Measurements from ENCODE around the gene BSN.

Gene BSN

DNA sequence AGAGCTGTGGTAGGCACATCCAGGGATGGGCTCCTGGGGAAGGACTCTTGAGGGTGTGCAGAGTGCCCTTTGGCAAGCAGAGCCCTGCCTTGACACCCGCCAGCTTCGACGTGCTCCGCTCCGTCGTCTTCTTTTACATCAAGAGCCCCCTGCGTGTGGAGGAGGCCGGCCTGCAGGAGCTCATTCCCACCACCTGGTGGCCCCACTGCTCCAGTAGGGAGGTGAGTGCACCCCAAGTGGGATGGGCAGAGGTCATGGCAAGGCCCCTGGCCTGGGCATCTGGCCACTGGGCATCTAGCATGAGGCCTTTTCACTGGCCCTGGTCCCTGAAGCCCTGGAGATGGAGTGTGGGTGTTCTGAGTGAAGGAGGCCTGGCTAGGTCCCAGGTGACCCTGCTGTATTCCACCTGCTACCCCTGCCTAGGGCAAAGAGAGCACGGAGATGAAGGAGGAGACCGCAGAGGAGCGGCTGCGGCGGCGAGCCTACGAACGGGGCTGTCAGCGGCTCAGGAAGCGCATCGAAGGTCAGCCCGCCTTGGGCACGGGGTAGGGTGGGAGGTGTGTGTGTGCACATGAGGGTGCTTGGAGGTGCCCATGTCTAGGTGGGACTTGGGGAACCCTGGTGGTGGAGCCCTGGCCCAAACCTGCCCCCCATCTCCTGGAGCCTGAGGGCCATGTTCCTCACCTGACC is 147.3 kb downstream of the BSN start:
- DNase-seq = no peak

GRCh38 chr3:49702672-49703071 is 148.4 kb downstream of the BSN start:
- no peak for DNase-seq

GRCh38 chr3:49703443-49703927 is 149.2 kb downstream of the BSN start:
- peak; percentile 87 for DNase-seq

DNA sequence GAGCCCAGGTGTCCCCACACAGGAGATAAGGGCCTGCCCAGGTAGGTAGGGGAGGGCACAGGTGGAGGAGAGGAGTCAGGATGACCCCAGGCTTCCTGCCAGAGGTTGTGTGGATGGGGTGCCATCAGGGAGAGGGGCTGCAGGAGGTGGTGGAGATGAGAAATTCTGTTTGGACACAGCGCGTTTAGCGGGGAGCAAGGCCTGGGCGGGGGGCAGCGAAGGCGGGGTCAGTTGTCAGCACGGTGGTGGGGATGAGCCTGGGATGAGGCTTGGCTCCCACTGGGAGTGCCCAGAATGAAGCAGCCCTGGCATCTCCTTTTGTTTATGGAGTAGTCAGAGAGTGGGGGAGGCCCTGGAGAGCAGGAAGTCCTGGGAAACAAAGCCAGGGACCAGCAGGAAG is 149.7 kb downstream of the BSN start:
- DNase-seq = no peak

DNA sequence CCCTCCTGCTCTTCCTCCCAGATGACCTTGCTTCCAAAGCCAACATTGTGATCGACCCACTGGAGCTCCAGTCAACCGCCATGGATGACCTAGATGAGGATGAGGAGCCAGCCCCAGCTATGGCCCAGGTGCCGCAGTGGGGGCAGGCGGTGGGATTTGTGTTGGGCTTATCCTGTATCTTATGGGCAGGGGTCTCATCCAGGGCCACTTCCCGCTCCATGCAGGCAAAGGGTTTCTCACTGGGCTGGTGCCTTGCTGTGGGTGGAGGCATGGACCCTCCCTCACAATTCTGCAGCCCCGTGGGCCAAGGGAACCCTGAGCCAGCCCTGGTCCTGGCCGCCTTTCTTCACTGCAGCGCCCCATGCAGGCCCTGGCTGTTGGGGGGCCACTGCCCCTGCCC is 150.4 kb downstream of the BSN start:
- DNase-seq = no peak

- no peak for DNase-seq
Observed at GRCh38 chr3:49705390-49705960, 151.2 kb downstream of the BSN start.

DNA sequence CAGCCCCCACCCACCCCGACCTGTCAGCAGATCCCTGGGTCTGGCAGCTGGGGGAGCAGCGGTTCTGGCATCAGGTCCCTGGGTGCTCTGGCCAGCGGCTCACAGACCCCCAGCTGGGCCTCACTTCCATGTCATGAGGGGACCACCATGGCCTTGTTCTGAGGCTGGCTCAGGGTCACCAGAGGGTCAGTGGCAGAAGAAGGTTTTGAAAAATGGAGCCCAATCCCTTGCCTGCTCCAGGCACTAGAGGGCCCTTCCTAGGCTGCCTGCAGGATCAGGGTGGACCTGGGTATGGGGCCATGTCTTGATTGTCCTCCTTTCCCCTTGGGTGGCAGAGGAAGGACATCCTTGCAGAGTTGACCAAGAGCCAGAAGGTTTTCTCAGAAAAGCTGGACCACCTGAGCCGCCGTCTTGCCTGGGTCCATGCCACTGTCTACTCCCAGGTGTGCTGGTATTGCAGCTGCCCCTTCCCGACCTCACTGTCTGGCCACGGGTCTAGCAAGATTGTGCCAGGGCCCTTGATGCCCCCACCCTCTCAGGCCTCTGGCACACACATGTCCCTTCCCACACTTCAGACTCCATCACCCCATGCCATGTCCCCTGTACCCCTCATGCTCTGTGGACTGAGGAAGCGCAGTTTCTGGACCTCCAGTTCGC is 152.3 kb downstream of the BSN start:
- no peak for DNase-seq

DNA sequence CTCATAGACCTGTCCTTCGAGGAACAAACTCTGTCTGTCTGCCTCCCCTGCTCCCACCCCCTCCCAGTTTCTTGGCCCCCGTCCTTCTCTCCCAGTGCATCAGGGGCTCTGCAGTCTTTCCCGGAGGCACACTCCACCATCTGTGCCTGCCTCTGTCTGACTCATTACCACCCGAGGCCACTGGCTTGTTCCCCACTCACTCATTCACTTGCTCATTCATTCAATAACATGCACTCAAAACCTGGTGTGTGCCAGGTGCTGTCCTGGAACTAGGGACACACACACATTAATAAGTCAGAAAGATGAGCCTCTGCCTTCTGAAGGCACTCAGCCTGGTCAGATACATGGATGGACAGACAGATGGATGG is 152.8 kb downstream of the BSN start:
- no peak for DNase-seq

DNA sequence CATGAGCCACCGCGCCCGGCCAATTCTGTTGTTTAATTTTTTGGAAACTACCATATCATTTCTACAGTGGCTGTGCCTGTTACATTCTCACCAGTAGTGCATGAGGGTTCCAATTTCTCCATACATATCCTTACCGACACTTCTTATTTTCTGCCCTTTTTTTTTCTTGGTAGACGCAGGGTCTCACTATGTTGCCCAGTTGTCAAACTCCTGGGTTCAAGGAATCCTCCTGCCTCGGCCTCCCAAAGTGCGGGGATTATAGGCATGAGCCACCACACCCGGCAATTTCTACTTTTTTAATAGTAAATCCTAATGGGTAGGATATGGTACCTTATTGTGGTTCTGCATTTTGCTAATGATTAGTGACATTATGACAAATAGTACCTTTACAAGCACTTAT is 155.6 kb downstream of the BSN start:
- DNase-seq = no peak

- no peak for DNase-seq
Observed at GRCh38 chr3:49711489-49711888, 157.2 kb downstream of the BSN start.

DNA sequence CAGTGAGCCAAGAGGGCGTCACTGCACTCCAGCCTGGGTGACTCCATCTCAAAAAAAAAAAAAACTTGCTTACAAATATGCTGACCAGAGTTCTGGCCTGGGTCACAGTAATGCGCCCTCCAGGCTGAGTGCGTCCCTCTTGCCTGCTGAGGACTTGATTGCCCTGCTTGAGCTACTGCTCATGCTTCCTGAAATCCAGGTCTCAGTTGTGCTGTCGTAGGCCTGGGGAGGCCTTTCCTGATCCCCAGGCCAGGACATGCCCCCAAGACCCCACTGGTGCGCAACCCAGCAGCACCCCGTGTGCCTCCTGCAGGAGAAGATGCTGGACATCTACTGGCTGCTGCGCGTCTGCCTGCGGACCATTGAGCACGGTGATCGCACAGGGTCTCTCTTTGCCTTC is 157.9 kb downstream of the BSN start:
- DNase-seq = no peak

GRCh38 chr3:49712631-49713317 is 158.5 kb downstream of the BSN start:
- no peak for DNase-seq

DNA sequence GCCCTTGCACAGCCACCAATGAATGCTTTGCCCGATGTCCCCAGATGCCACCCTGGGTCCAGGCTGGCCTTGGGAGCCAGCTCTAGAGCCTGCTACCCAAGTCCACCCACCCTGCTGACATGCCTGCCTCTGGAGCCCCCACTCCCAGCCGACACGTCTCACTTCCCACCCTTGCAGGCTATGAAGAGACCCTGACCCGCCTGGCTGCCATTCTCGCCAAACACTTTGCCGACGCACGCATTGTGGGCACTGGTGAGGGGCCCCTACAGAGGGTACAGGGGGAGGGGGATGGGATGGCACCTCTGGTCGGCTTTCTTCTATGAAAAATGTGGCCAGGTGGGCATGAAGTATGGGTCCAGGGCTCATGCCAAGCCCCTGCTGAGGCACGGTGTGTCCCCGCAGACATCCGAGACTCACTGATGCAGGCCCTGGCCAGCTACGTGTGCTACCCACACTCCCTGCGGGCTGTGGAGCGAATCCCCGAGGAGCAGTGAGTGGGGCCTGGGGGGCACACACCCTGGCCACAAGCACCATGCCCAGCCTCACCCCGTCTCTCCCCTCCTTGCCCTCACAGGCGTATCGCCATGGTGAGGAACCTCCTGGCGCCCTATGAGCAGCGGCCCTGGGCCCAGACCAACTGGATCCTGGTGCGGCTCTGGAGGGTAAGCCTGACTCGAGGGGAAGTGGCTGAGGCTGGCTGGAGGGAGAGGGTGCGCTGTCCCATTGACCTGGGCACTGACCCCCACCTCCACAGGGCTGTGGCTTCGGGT is 159.2 kb downstream of the BSN start:
- DNase-seq = no peak

- no peak for DNase-seq
Observed at GRCh38 chr3:49714728-49715550, 160.7 kb downstream of the BSN start.

- DNase-seq = peak; percentile 58
Observed at GRCh38 chr3:49715611-49716121, 161.4 kb downstream of the BSN start.

- peak; percentile 54 for DNase-seq
Observed at GRCh38 chr3:49716169-49716568, 161.9 kb downstream of the BSN start.

- DNase-seq = peak; percentile 56
Observed at GRCh38 chr3:49716691-49717210, 162.5 kb downstream of the BSN start.

GRCh38 chr3:49717211-49717958 is 163.1 kb downstream of the BSN start:
- peak; percentile 58 for DNase-seq

DNA sequence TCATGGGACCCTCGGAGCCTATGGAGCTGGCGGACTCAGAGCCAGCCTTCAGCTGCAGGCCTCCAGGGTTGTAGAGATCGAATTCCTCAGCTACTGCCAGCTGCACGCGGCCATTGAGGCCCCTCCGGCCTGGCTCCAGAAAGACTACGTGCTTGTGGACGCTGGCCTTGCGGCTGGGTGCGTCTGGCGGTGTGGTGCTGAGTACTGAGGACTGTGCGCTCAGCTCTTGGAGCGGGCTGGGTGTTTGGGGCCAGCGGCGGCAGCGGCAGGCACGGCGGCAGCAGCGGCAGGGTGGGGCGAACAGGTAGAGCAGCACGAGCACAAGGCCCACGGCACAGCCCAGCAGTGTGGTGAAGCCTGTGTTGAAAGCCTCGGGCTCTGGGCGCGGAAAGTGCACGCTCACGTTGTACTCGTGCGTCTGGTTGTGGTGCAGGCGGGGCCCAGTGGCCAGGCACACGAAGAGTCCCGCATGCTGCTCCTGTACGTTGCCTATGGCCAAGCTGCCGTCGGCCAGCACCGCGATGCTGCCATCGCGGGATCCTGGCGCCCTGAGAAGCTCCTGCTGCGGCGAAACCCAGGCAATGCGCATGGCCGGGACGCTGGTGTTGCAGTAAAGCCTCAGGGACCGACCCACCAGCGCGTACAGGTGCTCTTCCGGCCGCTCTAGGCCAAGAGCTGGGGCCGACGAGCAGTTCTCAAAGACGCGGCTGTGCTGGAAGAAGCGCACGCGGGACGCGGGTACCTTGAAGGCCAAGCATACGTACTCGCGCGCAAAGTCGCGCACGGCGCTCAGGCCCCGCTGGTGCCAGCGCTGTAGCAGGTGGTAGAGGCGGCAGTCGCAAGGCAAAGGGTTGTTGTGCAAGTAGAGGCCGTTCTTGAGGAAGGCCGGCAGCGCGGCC is 163.9 kb downstream of the BSN start:
- no peak for DNase-seq

GRCh38 chr3:49718858-49719213 is 164.6 kb downstream of the BSN start:
- DNase-seq = no peak
